Glomerular endothelial cell (primary cell): ENCODE results near the gene LRFN4. TPM values are rescaled to one million over a fixed set of nuclear protein-coding genes. Genes with fewer than 3 reads are reported as not detected.

Source experiments
- DNase-seq: peaks from one replicate; pipeline ENCODE4 v3.0.0-alpha.2; 2011; ENCODE audit warnings: low read depth, low spot score; ENCODE audit errors: extremely low read depth
- total RNA-seq: library from RNA; depleted of rRNA; stranded (reverse); fragments of >200 nt; gene quantifications from 2 replicates; pipeline ENCODE4 v1.2.3, GENCODE V29; 2015

Gene LRFN4
- total RNA-seq, 1 donor from 2014 or later: 49.7 TPM

GRCh38 chr11:66844496-66845142 lies 12.2 kb upstream of the LRFN4 start:
- no peak for DNase-seq

GRCh38 chr11:66845143-66845875 lies 11.6 kb upstream of the LRFN4 start:
- no peak for DNase-seq

DNA sequence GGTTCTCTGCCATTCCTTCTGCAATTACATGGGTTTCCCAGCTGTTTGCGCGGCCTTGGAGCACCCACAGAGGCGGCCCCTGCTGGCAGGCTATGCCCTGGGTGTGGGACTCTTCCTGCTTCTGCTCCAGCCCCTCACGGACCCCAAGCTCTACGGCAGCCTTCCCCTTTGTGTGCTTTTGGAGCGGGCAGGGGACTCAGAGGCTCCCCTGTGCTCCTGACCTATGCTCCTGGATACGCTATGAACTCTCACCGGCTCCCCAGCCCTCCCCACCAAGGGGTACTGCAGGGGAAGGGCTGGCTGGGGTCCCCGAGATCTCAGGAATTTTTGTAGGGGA lies 11.0 kb upstream of the LRFN4 start:
- no peak for DNase-seq

DNA sequence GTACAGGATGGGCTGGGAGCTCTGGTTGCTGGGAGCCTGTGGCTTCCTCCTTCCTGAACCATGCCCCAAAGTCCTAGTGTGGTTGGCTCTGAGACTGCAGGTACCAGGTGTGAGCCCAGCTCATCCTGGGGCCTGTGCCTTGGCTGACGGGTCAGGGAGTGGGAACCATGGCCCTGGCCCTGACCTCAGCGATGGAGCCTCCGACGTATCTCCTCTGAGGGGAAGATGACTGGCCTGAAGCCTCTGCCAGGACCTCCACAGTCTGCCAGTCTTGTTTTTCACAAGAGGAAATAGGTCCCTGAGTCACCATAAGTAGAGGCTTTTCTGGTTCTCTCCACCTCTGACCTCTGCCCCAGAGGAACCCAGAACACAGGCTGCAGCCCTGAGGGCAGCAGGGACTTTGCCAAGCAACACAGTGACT lies 10.2 kb upstream of the LRFN4 start:
- no peak for DNase-seq

DNA sequence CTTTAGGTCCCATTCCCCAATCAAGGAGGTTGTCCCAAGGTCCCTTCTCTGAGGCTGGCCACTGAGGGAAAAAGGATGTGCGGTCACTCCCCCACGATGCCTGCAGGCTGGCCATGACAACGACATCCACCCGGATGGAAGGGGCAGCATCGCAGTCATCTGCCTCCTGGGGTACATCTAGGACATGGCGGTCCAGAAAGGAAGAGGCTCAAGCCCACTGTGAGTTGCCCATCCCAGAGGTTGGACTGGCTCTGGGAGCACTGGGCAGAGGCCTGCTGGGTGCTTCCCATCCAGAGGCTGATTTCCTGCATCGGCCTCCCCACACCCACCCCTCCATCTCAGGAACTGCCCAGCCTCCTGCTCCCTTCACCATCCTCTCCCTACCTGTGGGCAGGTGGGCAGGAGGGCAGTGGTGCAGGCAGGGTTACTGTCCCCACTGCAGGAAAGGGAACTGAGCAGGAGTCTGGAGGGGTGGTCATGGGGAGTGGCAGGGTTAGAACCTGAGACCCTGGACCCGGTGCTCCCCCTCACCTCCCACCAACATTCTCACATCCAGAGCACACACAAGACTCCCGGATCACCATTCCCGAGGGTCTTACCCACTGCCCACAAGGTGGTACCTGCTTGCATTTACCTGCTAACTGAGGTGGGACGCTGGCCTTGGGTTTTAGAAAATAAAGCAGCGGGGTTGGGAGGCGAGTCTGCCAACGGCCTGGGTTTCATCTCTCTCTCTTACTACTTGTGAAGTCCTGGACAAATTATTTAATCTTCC lies 9.2 kb upstream of the LRFN4 start:
- no peak for DNase-seq

DNA sequence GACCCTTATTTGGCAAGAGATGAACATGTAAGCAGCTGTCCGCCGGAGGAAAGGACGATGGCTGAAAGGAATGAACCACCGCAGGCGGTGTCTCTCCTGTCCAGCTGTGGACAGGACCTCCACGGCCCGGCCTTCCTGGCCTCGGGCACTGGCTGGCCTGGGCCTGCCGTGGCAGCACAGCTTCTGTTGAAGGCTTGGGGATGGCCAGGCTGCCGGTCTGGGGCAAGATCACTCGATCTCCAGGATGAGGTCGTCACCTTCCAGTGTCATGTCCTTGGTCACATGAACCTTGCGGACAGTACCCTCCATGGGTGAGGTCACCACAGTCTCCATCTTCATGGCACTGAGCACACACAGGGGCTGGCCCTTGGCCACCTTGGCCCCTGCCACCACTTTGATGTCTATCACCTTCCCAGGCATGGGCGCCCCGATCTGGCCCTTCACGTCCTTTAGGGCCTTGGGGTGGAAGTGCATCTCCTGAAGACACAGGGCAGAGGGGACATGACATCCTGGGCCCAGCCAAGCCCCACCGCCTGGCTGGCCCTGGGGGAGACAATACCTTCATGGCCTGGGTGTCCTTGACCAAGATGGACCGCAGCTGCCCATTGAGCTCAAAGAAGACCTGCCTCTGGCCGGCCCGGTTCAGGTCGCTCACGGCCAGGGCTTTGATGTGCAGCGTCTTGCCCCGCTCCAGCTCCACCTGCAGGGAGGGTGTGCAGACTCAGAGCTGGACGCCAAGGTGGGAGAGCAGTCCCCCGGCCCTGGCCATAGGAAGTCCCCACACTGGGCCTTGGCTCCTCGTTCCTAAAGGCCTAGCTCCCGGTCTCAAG lies 8.0 kb upstream of the LRFN4 start:
- DNase-seq: no peak

DNA sequence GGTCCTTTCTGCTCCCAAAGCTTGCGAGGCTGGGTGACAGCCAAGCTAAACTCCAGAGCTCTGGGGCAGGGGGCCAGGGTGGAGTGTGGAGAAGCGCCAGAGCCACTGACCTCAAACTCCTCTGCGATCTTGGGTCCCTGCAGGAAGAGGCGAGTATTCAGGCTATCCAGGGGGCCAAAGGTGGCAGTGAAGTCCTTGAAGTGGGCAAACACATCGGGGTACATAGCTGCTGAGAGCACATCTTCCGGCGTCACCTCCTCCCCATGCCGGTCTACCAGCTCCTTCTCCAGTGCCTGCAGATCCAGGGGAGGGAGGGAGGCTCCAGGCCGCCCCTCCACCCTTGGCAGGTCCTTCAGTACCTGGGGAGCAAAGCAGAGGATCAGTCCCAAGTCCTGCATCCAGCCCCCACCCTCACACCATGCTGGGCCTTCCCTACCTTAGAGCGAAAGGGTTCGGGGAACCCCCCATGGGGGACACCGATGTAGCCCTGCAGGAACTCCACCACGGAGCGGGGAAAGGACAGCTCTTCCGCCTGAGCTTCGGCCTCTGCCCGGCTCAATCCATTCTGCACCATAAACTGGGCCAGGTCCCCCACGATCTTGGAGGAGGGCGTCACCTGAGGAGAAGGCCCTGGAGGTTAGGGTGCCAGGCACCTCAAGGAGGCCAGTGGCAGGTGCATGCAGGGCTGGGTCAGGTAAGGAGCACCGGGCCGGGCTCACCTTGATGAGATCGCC lies 7.2 kb upstream of the LRFN4 start:
- no peak for DNase-seq

GRCh38 chr11:66850235-66850587 lies 6.7 kb upstream of the LRFN4 start:
- no peak for DNase-seq

DNA sequence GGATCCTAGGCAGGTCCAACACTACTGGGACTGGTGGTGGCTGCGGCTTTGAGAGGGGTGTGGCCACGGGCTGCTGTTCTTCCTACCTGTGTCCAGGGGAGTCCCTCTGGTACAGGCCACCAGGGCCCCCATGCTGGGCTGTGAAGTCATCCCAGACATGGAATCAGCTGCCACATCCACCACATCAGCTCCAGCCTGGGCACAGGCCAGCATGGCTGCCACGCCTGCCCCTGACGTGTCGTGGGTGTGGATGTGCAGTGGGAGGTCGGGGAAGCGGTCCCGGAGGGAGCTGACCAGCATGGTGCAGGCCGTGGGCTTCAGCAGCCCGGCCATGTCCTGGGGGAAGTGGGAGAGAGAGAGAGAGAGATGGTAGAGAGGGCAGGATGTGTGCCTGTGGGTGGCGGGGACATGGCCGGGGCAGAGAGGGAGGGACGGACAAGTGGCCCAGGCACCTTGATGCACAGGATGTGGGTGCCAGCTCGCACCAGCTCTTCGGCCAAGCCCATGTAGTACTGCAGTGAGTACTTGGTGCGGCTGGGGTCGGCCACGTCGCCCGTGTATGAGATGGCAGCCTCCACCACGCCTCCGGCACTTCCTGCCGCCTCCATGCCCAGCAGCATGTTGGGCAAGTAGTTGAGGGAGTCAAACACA lies 6.2 kb upstream of the LRFN4 start:
- DNase-seq: no peak

GRCh38 chr11:66851239-66851596 lies 5.6 kb upstream of the LRFN4 start:
- no peak for DNase-seq

- DNase-seq: no peak
Measured at GRCh38 chr11:66851698-66852465, 5.0 kb upstream of the LRFN4 start.

- DNase-seq: no peak
Measured at GRCh38 chr11:66852466-66853241, 4.2 kb upstream of the LRFN4 start.

DNA sequence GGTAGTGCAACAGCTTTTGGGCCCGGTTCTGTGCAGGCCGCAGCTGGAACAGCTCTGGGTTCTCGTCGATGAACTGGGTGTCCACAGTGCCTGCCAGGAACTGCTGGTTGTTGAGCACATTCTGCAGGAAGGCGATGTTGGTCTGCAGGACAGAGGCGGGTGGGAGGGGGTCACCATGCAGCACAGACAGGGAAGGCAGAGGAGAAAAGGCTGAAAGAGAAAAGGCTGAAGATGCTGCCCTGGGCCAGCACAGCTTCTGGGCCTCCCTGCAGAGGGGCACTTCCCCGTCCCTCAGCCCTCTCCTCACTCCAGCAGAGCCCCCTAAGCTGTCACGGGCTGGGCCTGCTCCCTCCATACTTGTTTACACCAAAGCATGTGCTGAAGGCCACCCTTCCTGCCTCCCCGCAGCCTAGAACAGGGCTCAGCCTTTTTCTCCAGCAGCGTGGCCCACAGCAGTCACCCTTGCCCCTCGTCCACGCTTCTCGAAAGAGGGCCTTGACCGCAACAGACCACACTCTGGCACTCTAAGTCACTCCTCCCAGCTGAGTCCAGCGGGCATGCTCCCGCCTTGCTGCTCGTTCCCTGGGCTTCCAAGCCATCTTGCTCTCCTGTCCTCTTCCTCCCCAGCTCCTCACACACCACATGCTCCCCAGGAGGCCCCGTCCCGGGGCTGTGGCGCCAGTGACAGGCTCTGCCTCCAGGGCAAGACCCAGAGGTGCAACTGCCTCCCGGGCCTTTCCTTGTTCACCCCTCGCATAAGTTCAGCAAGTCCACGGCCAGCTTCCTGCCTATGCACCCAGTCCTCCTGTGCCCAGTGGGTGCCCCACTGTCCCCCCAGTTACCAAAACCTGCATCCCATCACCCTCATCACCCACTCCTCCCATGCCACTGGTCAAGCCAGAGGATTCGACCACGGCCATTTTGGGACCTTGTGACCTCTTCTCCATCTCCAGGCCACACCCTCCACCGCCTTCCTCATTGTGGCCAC lies 3.3 kb upstream of the LRFN4 start:
- DNase-seq: no peak

- DNase-seq: no peak
Measured at GRCh38 chr11:66854231-66854661, 2.6 kb upstream of the LRFN4 start.

- no peak for DNase-seq
Measured at GRCh38 chr11:66854729-66855211, 2.1 kb upstream of the LRFN4 start.

DNA sequence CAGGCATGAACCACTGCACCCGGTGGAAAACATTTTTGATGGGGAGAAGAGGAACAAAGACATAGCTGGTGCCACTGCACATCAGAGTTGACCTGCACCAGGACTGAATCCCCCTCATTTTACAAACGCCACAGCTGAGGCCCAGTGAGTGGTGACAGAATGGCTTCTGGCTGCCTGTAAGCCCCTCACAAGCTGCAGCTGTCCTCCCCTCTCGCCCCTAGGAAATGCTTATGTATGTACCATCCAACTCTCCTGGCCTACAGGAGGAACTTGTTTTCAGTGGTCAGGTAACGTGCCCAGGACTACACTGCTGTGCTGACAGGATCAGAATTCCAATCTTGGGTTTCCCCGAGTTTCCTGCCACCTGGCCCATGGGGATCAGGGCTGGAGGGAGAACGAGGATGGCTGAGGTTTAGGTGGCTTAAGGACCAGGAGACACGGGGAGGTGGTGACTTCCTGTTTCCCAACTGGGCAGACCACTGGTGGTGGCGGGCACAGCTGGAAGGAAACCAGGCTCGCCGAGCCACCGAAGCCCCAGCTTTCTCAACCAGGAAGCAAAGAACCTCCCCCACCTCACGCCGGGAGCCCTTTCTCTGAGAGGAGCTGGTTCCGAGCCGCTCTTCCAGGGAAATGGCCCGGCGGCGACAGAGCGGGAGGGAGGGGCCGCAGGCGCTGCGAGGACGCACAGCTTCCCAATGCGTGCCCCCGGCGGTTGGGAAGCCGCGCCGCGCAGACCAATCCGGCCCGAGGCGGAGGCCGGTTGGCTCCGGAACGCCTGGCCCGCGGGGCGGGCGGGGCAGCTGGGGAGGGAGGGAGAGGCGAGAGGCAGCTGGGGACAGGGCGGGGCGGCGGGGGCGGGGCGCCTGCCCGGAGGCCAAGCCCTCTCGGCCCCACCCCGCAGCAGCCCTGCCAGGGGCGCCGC lies 1.0 kb upstream of the LRFN4 start:
- DNase-seq: no peak
